GM13976 (cell line): Measurements from ENCODE around the gene CCT2.

ENCODE experiments used
- DNase-seq: peaks from one replicate; pipeline ENCODE4 v3.0.0; 2012; ENCODE audit warnings: low spot score
- CTCF ChIP-seq: IDR thresholded peaks from 2 replicates; pipeline ENCODE4 v1.5.1; 2012; ENCODE audit warnings: borderline replicate concordance, mild to moderate bottlenecking; ENCODE audit not compliant: insufficient read depth; ENCODE audit errors: extremely low read depth, missing control alignments, control extremely low read depth
- in situ Hi-C: fragments of 300-500 bp; cut with MboI; formaldehyde crosslinking; loops from one replicate; pipeline ENCODE4 v1.12.0; 2022; ENCODE audit warnings: low sequenced_read_pairs, mixed read lengths, inconsistent platforms; ENCODE audit not compliant: unreplicated experiment

CCT2 gene

DNA sequence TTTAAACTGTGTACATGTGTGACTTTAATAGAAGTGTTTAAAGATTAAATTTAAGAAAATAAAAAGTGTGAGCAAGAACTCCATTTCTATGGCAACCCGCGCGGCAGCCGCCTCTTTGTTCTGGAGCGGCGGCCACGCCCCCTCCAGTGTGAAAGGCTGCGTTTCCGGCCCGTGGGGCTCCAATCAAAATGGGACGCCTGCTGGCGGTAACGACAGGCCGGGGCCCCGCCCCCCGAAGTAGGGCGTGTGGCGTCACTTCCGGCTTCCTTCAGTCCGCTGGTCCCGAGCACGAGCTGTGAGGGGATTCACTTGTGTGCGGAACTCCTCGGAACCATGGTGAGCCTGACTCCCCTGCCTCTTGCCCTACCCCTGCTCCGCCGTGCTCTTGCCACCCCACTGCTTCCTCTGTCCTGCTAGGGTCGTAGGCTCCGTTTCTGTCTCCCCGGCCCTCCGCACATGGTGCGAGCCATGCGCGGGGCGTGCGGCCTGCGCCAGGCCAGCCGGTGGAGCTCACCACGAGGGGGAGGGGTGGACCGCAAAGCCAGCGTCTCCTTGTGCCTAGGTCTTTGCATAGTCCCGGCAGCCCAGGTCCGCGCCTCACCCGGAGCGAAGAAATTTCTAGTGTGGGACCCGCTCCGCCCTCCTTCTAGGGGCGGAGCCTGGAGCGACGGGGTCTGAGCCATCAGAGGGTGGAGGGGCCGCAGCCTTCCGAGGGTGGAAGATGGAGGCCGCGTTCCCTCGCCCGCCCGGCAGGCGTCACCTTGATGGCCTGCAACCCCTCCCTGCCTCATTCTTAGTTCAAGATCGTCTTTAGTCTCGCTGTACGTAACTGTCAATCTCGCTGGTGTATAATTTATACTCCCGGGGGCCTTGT, at the start of gene CCT2:
Gene CCT2 (plus strand): TSS at position 271 of the 874 bp plus-strand sequence. CDS start 63 bp downstream, at position 334.
- peak; percentile 97 for DNase-seq
- peak; percentile 14 for TF ChIP-seq CTCF
- in situ Hi-C loops, result no loop called here

DNA sequence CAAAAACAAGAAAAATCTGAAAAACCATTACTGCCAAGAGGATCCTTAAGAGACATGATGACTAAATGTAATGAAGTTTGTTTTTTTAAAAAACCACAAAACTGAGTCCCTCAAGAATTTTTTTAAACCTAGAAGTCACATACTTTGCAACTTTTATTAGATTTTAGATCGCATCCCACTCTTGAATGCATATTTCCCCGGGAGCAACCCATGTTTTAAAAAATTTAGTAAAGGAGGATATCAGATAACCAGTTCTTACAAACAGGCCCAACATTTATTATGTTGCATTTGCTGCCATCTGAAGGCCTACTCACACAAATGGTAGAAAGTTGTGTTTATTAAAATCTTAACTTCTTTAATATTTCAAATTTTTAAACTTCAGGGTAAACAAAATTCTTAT, 44.3 kb upstream of the CCT2 start:
- in situ Hi-C loops, result no loop called here
- DNase-seq, result no peak
- TF ChIP-seq CTCF, result no peak

- in situ Hi-C loops, result no loop called here
- no peak for DNase-seq
- no peak for TF ChIP-seq CTCF
Observed at GRCh38 chr12:69544087-69544486, 41.2 kb upstream of the CCT2 start.

- no peak for DNase-seq
- in situ Hi-C loops, result no loop called here
- no peak for TF ChIP-seq CTCF
Observed at GRCh38 chr12:69545081-69545480, 40.2 kb upstream of the CCT2 start.

DNA sequence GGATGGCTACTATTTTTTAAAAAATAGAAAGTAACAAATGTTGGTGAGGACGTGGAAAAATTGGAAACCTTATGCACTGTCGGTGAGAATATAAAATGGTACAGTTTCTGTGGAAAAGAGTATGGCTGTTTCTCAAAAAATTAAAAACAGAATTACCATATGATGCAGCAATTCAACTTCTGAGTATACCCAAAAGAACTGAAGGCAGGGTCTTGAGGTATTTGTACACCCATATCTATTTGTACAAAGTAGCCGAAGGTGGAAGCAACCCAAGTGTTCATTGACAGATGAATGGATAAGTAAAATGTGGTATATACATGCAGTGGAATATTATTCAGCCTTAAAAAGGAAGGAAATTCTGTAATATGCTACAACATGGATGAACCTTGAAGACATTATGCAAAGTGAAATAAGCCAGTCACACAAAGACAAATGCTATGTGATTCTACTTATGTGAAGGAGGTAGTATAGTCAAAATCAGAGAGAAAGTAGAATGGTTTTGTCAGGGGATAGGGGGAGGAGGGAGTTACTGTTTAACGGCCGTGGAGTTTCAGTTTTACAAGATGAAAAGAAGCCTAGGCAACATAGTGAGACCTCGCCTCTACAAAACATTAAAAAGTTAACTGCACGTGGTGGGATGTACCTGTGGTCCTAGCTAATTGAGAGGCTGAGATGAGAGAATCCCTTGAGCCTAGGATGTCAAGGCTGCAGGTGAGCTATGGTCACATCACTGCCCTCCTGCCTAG, 38.4 kb upstream of the CCT2 start:
- TF ChIP-seq CTCF, result no peak
- in situ Hi-C loops, result no loop called here
- DNase-seq, result no peak

DNA sequence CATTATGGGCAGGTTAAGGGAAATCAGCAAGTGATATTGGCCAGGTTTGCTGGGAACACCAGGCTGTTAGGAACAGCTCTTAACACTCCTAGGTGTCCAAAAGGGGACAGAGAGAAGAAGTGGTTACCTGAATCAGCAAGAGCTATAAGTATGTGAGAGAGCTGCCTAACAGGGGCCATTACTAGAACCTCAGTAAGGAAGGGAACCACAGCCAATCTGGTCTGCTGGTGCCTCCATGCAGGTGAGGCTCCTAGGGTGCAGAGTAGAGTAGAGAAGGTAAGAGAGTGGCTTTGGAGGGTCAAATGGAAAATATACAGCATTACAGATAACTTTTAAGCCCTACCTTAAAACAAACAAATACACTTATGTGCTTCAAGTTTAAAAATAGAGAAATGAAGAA, 36.6 kb upstream of the CCT2 start:
- no peak for DNase-seq
- in situ Hi-C loops, result no loop called here
- TF ChIP-seq CTCF, result no peak
